Uterus (tissue), 4 donors: ENCODE measurements around the gene ITPR2. TPM values are rescaled to one million over a fixed set of nuclear protein-coding genes. Genes with fewer than 3 reads are reported as not detected.

Source experiments
- DNase-seq, 2 donors: peaks; one replicate each; pipeline ENCODE4 v3.0.0-alpha.2; 2019 to 2020
- H3K27ac ChIP-seq, 2 donors: fragments of 200-600 bp; sonication (generic); 1 replicate in 1 of 2; 2 replicates in 1 of 2; pipeline ENCODE4 v1.5.1; 2016 to 2018
- H3K27me3 ChIP-seq, 2 donors: fragments of 200-600 bp; sonication (generic); one replicate each; pipeline ENCODE4 v1.5.1; 2018 to 2019; ENCODE audit warnings: control low read depth in 1 of 2
- H3K36me3 ChIP-seq, 2 donors: fragments of 200-600 bp; sonication (generic); one replicate each; pipeline ENCODE4 v1.5.1; 2019; ENCODE audit warnings: control low read depth in 1 of 2
- H3K4me1 ChIP-seq, 2 donors: fragments of 200-600 bp; sonication (generic); one replicate each; pipeline ENCODE4 v1.5.1; 2018 to 2019; ENCODE audit warnings: control low read depth in 1 of 2
- H3K4me3 ChIP-seq, 2 donors: fragments of 200-600 bp; sonication (generic); 1 replicate in 1 of 2; 2 replicates in 1 of 2; pipeline ENCODE4 v1.5.1; 2018 to 2019; ENCODE audit warnings: mild to moderate bottlenecking in 1 of 2
- H3K9me3 ChIP-seq, 2 donors: fragments of 200-600 bp; sonication (generic); one replicate each; pipeline ENCODE4 v1.5.1; 2019; ENCODE audit warnings: control low read depth in 1 of 2
- CTCF ChIP-seq, 4 experiments: fragments of 200-600 bp in 2 of 4; fragments of 450-650 bp in 2 of 4; sonication (generic) in 2 of 4; IDR thresholded peaks; one replicate each; pipeline ENCODE4 v1.5.1; 2016 to 2019; ENCODE audit warnings: antibody characterized with exemption in 4 of 4, mild to moderate bottlenecking in 2 of 4, moderate library complexity in 1 of 4
- POLR2A ChIP-seq, 2 donors: fragments of 450-650 bp; IDR thresholded peaks; one replicate each; pipeline ENCODE4 v1.6.1; 2016; ENCODE audit warnings: antibody characterized with exemption in 2 of 2, mild to moderate bottlenecking in 1 of 2, moderate library complexity in 1 of 2
- intact Hi-C: fragments of 100-400 bp; cut with DNase I; formaldehyde crosslinking; loops from one replicate; pipeline ENCODE4 v1.15.1; 2023; ENCODE audit warnings: low total_unique reads
- total RNA-seq, 4 donors: library from RNA; depleted of rRNA in 3 of 4; stranded (reverse); fragments of >200 nt in 3 of 4; gene quantifications; one replicate each; pipeline versions ENCODE4 v1.1.0 to v1.2.4, GENCODE V29; 2014 to 2023
- donor health status: DM: yes; HTN: yes; CAD: no.

ITPR2 gene
- total RNA-seq, 4 donors from 2014 or later, result 53.5 to 271 (median 60.4) TPM

DNA sequence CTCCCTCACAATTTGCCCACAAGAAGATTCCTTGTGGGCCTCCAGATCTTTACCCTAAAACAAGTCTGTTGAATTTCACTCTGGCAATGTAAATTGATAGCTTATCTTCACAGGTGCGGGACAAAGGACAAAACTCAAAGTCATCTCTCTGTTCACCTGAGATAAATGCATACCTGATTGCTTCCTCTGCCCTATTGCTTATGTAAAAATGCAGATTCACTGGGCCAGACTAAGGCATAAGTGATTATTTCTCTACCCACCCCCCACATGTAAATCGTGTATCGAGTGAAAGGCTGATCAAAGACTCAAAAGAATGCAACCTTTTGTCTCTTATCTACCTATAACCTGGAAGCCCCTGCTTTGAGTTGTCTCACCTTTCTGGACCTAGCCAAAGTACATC, 320.8 kb downstream of the ITPR2 start:
- no peaks in the 10 kb centered on the region for H3K27me3 ChIP-seq
- no peak overlapping the region for H3K27ac ChIP-seq
- intact Hi-C loops, result no loop called here
- H3K9me3 ChIP-seq, result no peaks in the 10 kb centered on the region
- H3K4me3 ChIP-seq, result no peak overlapping the region
- no peaks in the 10 kb centered on the region for H3K4me1 ChIP-seq
- no peak for TF ChIP-seq CTCF (IDR thresholded peaks at IDR 0.05)
- TF ChIP-seq POLR2A (IDR thresholded peaks at IDR 0.05), result no peak
- DNase-seq, result no peak
- no peaks in the 10 kb centered on the region for H3K36me3 ChIP-seq

- intact Hi-C loops, result no loop called here
- no peaks in the 10 kb centered on the region for H3K4me1 ChIP-seq
Observed at GRCh38 chr12:26510354-26510674, 322.7 kb downstream of the ITPR2 start.

DNA sequence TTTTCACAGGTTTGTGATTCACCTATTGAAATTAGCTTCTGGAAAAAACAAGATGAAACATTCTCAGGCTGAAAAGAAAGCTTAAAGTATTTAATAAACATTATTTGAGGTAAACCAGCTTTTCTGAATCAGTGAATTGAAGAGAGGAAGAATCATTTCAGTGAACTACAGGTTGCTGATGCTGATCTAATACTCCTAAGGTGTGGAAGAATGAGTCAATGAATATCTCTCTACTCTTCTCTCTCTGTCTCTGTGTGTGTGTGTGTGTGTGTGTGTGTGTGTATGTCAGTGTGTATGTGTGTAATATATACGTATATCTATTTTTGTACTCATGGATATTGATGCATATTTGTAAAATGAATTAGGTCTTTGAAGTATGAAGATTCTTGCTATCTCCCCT, 325.4 kb downstream of the ITPR2 start:
- DNase-seq, result no peak
- Histone ChIP-seq H3K4me1 (no peaks in the 10 kb centered on the region), H3K9me3 (no peaks in the 10 kb centered on the region), H3K36me3 (no peaks in the 10 kb centered on the region), H3K27ac (no peak overlapping the region), H3K27me3 (no peaks in the 10 kb centered on the region), H3K4me3 (no peak overlapping the region)
- intact Hi-C loops, result no loop called here
- TF ChIP-seq CTCF (IDR thresholded peaks at IDR 0.05) (no peak), POLR2A (IDR thresholded peaks at IDR 0.05) (no peak)

More at GRCh38 chr12:26510354-26510674, 322.7 kb downstream of the ITPR2 start:
- H3K27ac ChIP-seq, result no peak overlapping the region
- H3K4me3 ChIP-seq, result no peak overlapping the region
- no peaks in the 10 kb centered on the region for H3K9me3 ChIP-seq
- no peaks in the 10 kb centered on the region for H3K27me3 ChIP-seq
- no peak for TF ChIP-seq CTCF (IDR thresholded peaks at IDR 0.05)
- no peak for DNase-seq
- H3K36me3 ChIP-seq, result no peaks in the 10 kb centered on the region

DNA sequence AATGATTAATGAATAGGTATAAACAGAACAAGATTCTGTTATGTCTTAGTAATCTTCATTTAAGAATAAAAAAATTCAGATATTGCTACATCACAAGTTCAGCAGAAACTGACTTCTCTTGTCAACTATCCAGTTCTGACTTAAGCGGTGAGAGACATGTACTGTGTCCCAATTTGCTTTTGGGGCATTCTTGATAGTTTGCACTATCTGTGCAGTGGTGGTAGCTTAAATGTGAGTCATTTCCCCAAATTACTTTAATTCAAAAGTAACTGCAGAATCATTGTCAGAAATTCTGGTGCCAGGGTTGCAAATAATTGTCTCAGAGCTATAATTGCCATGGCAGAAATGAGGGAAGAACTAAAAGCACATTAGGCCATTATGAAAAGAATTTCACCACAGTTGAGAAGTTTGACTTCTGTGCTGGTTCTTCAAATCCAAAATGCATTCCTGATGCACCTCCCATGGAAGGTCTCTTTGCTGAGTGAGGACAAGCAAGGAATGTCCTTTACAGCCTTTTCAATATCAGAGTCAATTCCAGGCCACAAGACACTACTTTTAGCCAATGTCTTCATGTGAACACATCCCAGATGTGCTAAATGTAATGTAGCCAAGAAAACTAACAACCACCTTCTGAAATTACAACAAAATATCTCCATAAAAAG, 332.9 kb downstream of the ITPR2 start:
- Histone ChIP-seq H3K27me3 (no peaks in the 10 kb centered on the region), H3K27ac (peak overlapping the region in 1 of 2 donors; percentile 15), H3K4me3 (no peak overlapping the region), H3K4me1 (no peaks in the 10 kb centered on the region), H3K36me3 (no peaks in the 10 kb centered on the region), H3K9me3 (no peaks in the 10 kb centered on the region)
- no peak for DNase-seq
- no peak for TF ChIP-seq POLR2A (IDR thresholded peaks at IDR 0.05)
- no peak for TF ChIP-seq CTCF (IDR thresholded peaks at IDR 0.05)
- intact Hi-C loops, result no loop called here

DNA sequence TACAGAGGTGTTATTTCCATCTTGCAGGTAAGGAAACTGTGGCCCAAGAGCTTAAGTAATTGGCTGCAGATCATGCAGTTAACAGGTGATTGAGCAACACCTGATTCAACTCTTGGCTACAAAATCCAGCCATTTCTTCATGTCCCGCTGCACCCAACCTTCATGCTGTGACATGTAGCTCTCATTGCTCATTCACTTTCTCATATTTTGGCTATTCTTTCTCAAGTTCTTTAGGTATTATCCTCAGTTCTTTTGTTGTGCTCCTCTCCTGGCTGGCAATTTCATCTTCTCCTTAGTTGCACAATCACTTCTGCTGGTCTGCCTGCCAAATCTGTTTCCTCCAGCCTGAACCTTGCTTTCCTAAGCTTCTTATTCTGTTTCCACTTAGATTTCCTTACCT, 336.8 kb downstream of the ITPR2 start:
- TF ChIP-seq CTCF (IDR thresholded peaks at IDR 0.05) (no peak), POLR2A (IDR thresholded peaks at IDR 0.05) (no peak)
- intact Hi-C loops, result no loop called here
- no peaks in the 10 kb centered on the region for H3K9me3 ChIP-seq

More for the DNA sequence above, 336.8 kb downstream of the ITPR2 start:
- Histone ChIP-seq H3K27ac (no peak overlapping the region), H3K4me3 (no peak overlapping the region), H3K36me3 (no peaks in the 10 kb centered on the region), H3K4me1 (no peaks in the 10 kb centered on the region), H3K27me3 (no peaks in the 10 kb centered on the region)
- DNase-seq, result no peak
